DMS79 (cell line): Measurements from ENCODE around the gene IDH3G.
"Not testable (repeated sequence)": the region's sequence is repeated elsewhere in the genome, so short reads cannot be mapped to it uniquely, and the experiment has no call there.

Source experiments
- DNase-seq: peaks from one replicate; lab custom pipeline; 2025; lab: John Stamatoyannopoulos, UW

The IDH3G gene

GRCh38 chrX:153794018-153794896 is at the start of gene IDH3G, which contains the start of gene SSR4:
TSS of gene IDH3G (minus strand) at chrX:153794375. CDS start at chrX:153794326, 49 bp downstream.
TSS of gene SSR4 (plus strand) at chrX:153794668. CDS start at chrX:153794688, 20 bp downstream.
- DNase-seq, result peak; percentile 84

- DNase-seq, result no peak
Observed at GRCh38 chrX:153836921-153837320, 42.7 kb upstream of the IDH3G start.

DNA sequence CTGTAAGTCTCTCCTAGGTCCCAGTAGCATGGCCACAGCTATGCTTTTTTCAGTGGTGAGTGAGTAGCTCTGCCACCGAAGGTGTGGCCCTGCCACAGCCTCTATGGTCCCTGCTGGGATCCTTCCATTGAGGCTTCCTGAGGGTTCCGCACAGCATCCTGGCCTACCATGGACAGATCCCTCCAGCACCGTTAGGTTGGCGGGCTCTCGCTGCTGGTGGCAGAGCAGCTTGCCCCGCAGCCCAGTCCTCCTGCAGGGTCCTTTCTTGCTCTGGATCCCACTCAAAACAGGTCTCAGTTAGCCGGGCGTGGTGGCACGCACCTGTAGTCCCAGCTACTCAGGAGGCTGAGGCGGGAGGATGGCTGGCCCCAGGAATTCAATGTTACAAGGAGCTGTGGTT is 38.6 kb upstream of the IDH3G start:
- no peak for DNase-seq

DNA sequence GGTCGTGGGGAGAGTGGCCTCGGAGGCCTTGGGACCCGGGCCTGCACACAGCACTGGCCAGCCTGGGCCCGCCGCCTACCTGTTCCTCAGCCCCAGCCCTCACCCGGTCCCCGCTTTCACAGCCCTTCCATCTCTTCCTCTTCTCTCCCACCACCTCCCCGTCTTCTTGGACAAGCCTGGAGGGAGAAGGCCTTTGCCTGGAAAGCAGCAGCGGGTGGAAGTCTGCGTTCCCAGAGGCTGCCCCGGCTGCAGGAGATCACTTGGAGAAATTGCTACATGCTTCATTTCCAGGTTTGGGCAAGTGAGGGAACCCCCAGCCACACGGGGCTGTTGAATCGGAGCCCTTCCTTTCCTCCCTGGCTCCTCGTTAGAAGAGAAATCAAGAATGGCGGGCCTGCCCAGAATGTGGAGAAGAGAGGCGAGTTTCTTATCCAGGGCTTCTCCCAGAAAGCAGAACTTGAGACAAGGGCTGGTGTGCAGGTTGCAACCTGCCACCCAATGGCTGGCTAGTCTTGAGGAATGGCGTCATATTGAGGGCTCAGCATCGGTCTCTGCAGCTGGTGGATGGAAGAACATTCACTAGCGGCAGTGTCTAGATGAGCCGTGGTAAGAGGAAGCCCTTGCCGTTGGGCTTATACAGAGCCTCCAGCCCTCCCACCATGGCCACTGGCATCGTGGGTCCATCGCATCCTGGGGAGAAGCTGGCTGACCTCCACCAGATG is 37.4 kb upstream of the IDH3G start:
- no peak for DNase-seq

DNA sequence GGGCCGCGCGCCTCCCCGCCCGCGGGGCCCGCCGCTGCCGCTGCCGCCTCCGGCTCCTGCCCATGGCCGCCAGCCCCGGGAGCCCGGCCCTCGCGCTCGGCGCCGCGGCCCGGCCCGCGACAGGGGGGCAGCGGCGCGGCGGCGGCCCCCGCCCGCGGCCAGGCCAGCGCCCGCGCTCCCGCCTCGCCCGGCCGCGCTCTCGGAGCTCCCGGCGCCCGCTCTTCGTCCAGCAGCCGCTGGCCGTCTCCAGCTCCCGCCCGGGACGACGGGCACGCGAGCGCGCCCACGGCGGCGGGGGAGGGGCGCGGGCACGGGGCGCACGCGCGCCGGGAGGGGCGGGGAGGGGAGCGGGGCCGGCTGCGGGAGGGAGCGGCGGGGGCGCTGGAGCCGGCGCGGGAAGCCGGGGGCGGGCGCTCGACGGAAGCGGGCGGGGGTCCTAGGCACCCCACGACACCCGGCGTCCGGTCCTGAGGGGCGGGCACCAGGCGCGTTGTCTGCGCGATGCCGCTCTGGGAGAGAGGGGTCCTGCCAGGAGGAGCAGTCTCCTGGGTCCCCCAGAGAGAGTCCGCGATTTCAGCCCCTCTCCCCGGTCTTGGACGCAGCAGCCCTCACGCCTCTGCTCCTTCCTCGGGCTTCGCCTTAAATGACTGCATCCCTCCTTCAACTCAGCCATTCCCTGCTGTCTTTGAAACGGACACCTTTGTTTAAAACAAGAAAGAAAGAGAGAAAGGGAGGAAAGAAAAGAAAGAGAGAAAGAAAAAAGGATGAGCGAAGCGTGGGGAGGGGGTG is 36.7 kb upstream of the IDH3G start:
- no peak for DNase-seq

GRCh38 chrX:153829799-153830639 is 35.8 kb upstream of the IDH3G start, which contains the start of gene PDZD4:
TSS of gene PDZD4 (minus strand) at chrX:153830544. CDS start at chrX:153830298, 246 bp downstream.
- DNase-seq, result no peak

DNA sequence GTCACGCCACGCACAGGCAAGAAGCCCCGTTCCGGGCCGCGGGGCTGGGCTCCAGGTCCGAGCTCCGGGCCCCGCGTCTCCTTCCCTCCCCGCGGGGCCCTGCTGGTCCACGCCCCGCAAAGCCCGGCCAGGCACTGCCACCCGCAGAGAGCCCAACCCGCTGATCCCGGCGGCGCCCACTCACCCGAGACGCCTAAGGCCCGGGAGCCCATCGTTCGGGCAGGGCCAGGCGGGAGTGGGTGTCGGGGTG is 35.3 kb upstream of the IDH3G start:
- no peak for DNase-seq

- no peak for DNase-seq
Observed at GRCh38 chrX:153828723-153829548, 34.8 kb upstream of the IDH3G start.

- DNase-seq, result no peak
Observed at GRCh38 chrX:153828308-153828707, 34.1 kb upstream of the IDH3G start.

- DNase-seq, result no peak
Observed at GRCh38 chrX:153827903-153828302, 33.7 kb upstream of the IDH3G start.

GRCh38 chrX:153827016-153827415 is 32.8 kb upstream of the IDH3G start:
- DNase-seq, result no peak

GRCh38 chrX:153825042-153825441 is 30.9 kb upstream of the IDH3G start:
- DNase-seq, result no peak

- DNase-seq, result no peak
Observed at GRCh38 chrX:153824348-153824747, 30.2 kb upstream of the IDH3G start.

DNA sequence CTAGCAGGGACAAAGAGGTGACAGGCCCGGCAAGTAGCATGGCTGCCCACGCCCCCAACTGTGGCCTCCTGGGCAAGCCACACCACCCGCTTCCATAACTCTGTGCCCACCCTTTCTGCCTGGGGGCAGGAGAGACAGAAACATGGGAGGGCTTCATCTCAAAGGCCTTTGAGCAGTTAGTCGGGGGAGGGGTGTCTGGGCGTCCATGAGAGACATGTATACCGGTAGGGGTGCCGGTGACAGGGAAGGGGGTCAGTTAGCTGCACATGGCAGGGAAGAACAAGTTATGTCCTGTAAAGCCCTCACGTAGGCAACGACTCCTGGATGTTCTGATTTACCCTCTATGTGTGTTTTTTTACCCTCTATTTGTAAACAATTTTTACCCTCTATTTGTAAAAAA is 26.9 kb upstream of the IDH3G start:
- DNase-seq, result no peak

DNA sequence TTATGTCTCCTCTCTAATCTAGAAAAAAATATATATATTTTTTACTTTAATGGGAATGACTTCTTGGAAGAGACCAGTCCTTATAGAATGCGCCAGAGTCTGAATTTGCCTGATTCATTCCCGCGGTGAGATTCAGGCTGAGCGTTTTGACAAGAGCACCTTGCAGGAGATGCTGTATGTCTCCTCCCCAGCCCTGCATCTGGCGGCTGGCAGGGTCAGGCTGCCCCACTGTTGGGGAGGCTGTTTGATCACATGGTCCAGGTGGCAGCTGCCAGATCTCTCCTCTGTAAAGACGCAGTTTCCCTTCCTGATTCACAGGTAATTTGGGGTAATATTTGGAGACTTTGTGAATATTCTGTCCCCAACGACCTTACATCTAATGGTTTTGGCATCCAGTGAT is 26.4 kb upstream of the IDH3G start:
- no peak for DNase-seq

DNA sequence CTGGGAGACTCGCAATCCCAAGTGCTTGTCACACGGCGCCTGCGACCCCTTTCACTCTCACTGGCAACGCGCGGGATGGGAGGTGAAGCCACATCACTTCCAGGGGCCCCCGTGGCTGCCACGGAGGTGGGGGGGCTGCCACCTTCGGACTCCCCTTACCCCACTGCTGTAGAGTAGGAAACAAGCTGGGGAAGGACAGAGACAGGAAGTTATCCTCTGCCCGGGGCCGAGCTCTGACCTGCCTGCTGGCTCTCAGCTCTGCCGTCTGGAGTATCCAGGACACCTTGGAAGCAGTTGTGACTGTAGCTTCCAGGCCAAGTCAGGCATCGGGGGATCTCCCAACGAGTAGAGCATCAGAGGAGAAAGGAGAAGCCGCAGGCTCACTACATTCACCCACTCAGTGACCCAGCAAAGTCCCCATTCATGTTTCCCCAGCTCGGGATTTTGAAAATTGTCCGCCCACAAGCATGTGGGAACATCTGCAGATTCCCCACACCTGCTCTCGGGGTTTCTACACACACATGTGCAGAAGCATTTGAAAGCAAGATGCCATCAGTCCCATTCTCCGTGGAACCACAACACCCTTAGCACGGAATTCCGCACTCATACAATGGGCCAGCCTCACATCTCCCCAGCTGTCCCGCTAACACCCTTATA is 25.3 kb upstream of the IDH3G start:
- no peak for DNase-seq

GRCh38 chrX:153818571-153819383 is 24.6 kb upstream of the IDH3G start:
- DNase-seq, result no peak

GRCh38 chrX:153818064-153818463 is 23.9 kb upstream of the IDH3G start:
- DNase-seq, result not testable (repeated sequence)
